WTC11 (cell line): Measurements from ENCODE around the gene RPS6KC1. TPM values are rescaled to one million over a fixed set of nuclear protein-coding genes. Genes with fewer than 3 reads are reported as not detected.

Experiments used
- ATAC-seq: fragments of 200-7000 bp; cut with Tn5 transposase; 2 replicates; pipeline ENCODE4 v1.10.0; 2021; ENCODE audit warnings: mild to moderate bottlenecking, moderate library complexity
- CTCF ChIA-PET: fragments of 300-600 bp; sonication (Branson Sonifier 250); formaldehyde crosslinking; loops from one replicate; lab custom pipeline; 2021; ENCODE audit warnings: antibody characterized with exemption; lab: Charles Lee
- POLR2A ChIA-PET: fragments of 350-600 bp; sonication (Branson Sonifier 250); formaldehyde crosslinking; loops from one replicate; lab custom pipeline; 2021; ENCODE audit warnings: antibody characterized with exemption; lab: Charles Lee
- DNase-seq: peaks from one replicate; pipeline ENCODE4 v3.0.0; 2021; ENCODE audit warnings: low spot score
- H3K27ac Mint-ChIP-seq: 2 replicates; pipeline ENCODE4 v1.8.0; 2021; ENCODE audit warnings: mixed read lengths
- H3K27me3 Mint-ChIP-seq: 2 replicates; pipeline ENCODE4 v1.8.0; 2021; ENCODE audit warnings: low read depth, mild to moderate bottlenecking, moderate library complexity, mixed read lengths
- H3K36me3 Mint-ChIP-seq: 2 replicates; pipeline ENCODE4 v1.8.0; 2021; ENCODE audit warnings: mixed read lengths
- H3K4me1 Mint-ChIP-seq: 2 replicates; pipeline ENCODE4 v1.8.0; 2022; ENCODE audit warnings: mixed read lengths
- H3K4me3 Mint-ChIP-seq: 2 replicates; pipeline ENCODE4 v1.8.0; 2021; ENCODE audit warnings: mild to moderate bottlenecking, moderate library complexity, mixed read lengths
- H3K9me3 Mint-ChIP-seq: 2 replicates; pipeline ENCODE4 v1.8.0; 2021; ENCODE audit warnings: mixed read lengths
- AFF4 ChIP-seq: sonication (generic); formaldehyde crosslinking; IDR thresholded peaks from 2 replicates; pipeline ENCODE4 v1.8.1; 2023; ENCODE audit warnings: mild to moderate bottlenecking, missing genetic modification reagents, borderline replicate concordance
- ATF6 ChIP-seq: sonication (generic); formaldehyde crosslinking; IDR thresholded peaks from 2 replicates; pipeline ENCODE4 v1.8.1; 2023; ENCODE audit warnings: mild to moderate bottlenecking, missing genetic modification reagents
- CBFB ChIP-seq: sonication (generic); formaldehyde crosslinking; IDR thresholded peaks from 2 replicates; pipeline ENCODE4 v1.8.1; 2022; ENCODE audit warnings: mild to moderate bottlenecking, low read depth, missing genetic modification reagents
- CDX4 ChIP-seq: fragments of 250-450 bp; sonication (Bioruptor Pico); IDR thresholded peaks from 2 replicates; pipeline ENCODE4 v1.9.0; 2021; ENCODE audit warnings: moderate library complexity, mild to moderate bottlenecking, inconsistent platforms, borderline replicate concordance
- CREB1 ChIP-seq: sonication (generic); formaldehyde crosslinking; IDR thresholded peaks from 2 replicates; pipeline ENCODE4 v1.8.0; 2023; ENCODE audit warnings: mild to moderate bottlenecking, missing genetic modification reagents
- E2F5 ChIP-seq: sonication (generic); formaldehyde crosslinking; IDR thresholded peaks from 2 replicates; pipeline ENCODE4 v1.8.1; 2022; ENCODE audit warnings: mild to moderate bottlenecking, moderate library complexity, missing genetic modification reagents
- EMX1 ChIP-seq: fragments of 250-450 bp; sonication (Bioruptor Pico); IDR thresholded peaks from 2 replicates; pipeline ENCODE4 v1.8.0; 2021; ENCODE audit warnings: mild to moderate bottlenecking
- ESRRA ChIP-seq: sonication (generic); formaldehyde crosslinking; IDR thresholded peaks from 2 replicates; pipeline ENCODE4 v1.8.1; 2022; ENCODE audit warnings: mild to moderate bottlenecking, missing genetic modification reagents, borderline replicate concordance
- FOXP4 ChIP-seq: sonication (generic); formaldehyde crosslinking; IDR thresholded peaks from 2 replicates; pipeline ENCODE4 v1.8.0; 2022; ENCODE audit warnings: mild to moderate bottlenecking, missing genetic modification reagents
- GTF2I ChIP-seq: fragments of 250-450 bp; sonication (Bioruptor Pico); conservative IDR thresholded peaks from 2 replicates; pipeline ENCODE4 v1.4.0; 2021; ENCODE audit warnings: mild to moderate bottlenecking
- IRF1 ChIP-seq: sonication (generic); formaldehyde crosslinking; IDR thresholded peaks from 2 replicates; pipeline ENCODE4 v1.8.0; 2023; ENCODE audit warnings: missing genetic modification reagents
- MAX ChIP-seq: sonication (generic); formaldehyde crosslinking; IDR thresholded peaks from 2 replicates; pipeline ENCODE4 v1.8.0; 2022; ENCODE audit warnings: mild to moderate bottlenecking, missing genetic modification reagents
- NFE2L1 ChIP-seq: sonication (generic); formaldehyde crosslinking; IDR thresholded peaks from 2 replicates; pipeline ENCODE4 v1.8.1; 2023; ENCODE audit warnings: missing genetic modification reagents
- PRRX2 ChIP-seq: fragments of 250-450 bp; sonication (Bioruptor Pico); IDR thresholded peaks from 2 replicates; pipeline ENCODE4 v1.8.0; 2021; ENCODE audit warnings: mild to moderate bottlenecking
- RELA ChIP-seq: sonication (generic); formaldehyde crosslinking; IDR thresholded peaks from 2 replicates; pipeline ENCODE4 v1.8.1; 2022; ENCODE audit warnings: missing genetic modification reagents, mild to moderate bottlenecking, borderline replicate concordance
- RORB ChIP-seq: fragments of 250-450 bp; sonication (Bioruptor Pico); IDR thresholded peaks from 2 replicates; pipeline ENCODE4 v1.9.0; 2021; ENCODE audit warnings: mild to moderate bottlenecking
- SP1 ChIP-seq: sonication (generic); formaldehyde crosslinking; conservative IDR thresholded peaks from 2 replicates; pipeline ENCODE4 v1.8.1; 2022; ENCODE audit warnings: missing genetic modification reagents
- TP53 ChIP-seq: sonication (generic); formaldehyde crosslinking; IDR thresholded peaks from 2 replicates; pipeline ENCODE4 v1.8.1; 2023; ENCODE audit warnings: mild to moderate bottlenecking, missing genetic modification reagents
- total RNA-seq: library from RNA; stranded (reverse); gene quantifications from 3 replicates; pipeline ENCODE4 v1.2.3, GENCODE V29; 2021
- TF ChIP-seq, protein P1 (sequence below): fragments of 250-450 bp; sonication (Bioruptor Pico); IDR thresholded peaks from 2 replicates; pipeline ENCODE4 v2.1.2; 2022; ENCODE audit warnings: mild to moderate bottlenecking, moderate library complexity
- TF ChIP-seq, protein P2 (sequence below): sonication (generic); formaldehyde crosslinking; IDR thresholded peaks from 2 replicates; pipeline ENCODE4 v1.8.1; 2022; ENCODE audit warnings: missing genetic modification reagents, borderline replicate concordance
- TF ChIP-seq, protein P3 (sequence below): sonication (generic); formaldehyde crosslinking; conservative IDR thresholded peaks from 2 replicates; pipeline ENCODE4 v1.8.1; 2023; ENCODE audit warnings: mild to moderate bottlenecking, low read depth, missing genetic modification reagents, moderate library complexity

RPS6KC1 gene
- total RNA-seq, 1 experiment from 2014 or later, result 17.4 TPM

GRCh38 chr1:213250446-213250845 lies 199.4 kb downstream of the RPS6KC1 start:
- Mint-ChIP-seq H3K4me1 (peaks cover 19% of the 10 kb centered on the region), H3K4me3 (no peak overlapping the region), H3K36me3 (no peaks in the 10 kb centered on the region), H3K9me3 (no peaks in the 10 kb centered on the region), H3K27me3 (no peaks in the 10 kb centered on the region), H3K27ac (no peak overlapping the region)
- ChIA-PET CTCF (no interaction called here), POLR2A (no interaction called here)
- ATAC-seq, result no peak
- no peak for DNase-seq
- TF ChIP-seq CDX4 (CRISPR knock-in tag) (no peak), CREB1 (no peak), TP53 (CRISPR knock-in tag) (no peak), MAX (no peak), SP1 (CRISPR knock-in tag) (no peak), GTF2I (no peak), AFF4 (no peak), EMX1 (CRISPR knock-in tag) (no peak), PRRX2 (no peak), ATF6 (no peak), CBFB (CRISPR knock-in tag) (no peak), ESRRA (CRISPR knock-in tag) (no peak), E2F5 (no peak), IRF1 (no peak)
- TF ChIP-seq, protein P1, sequence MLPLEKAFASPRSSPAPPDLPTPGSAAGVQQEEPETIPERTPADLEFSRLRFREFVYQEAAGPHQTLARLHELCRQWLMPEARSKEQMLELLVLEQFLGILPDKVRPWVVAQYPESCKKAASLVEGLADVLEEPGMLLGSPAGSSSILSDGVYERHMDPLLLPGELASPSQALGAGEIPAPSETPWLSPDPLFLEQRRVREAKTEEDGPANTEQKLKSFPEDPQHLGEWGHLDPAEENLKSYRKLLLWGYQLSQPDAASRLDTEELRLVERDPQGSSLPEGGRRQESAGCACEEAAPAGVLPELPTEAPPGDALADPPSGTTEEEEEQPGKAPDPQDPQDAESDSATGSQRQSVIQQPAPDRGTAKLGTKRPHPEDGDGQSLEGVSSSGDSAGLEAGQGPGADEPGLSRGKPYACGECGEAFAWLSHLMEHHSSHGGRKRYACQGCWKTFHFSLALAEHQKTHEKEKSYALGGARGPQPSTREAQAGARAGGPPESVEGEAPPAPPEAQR (CRISPR knock-in tag), result no peak

GRCh38 chr1:213251972-213252371 lies 200.9 kb downstream of the RPS6KC1 start:
- CTCF ChIA-PET, result no interaction called here
- ATAC-seq (no peak), DNase-seq (no peak)
- no peaks in the 10 kb centered on the region for H3K36me3 Mint-ChIP-seq
- POLR2A ChIA-PET, result no interaction called here
- no peak overlapping the region for H3K4me3 Mint-ChIP-seq
- no peaks in the 10 kb centered on the region for H3K27me3 Mint-ChIP-seq
- peaks cover 20% of the 10 kb centered on the region for H3K4me1 Mint-ChIP-seq
- no peaks in the 10 kb centered on the region for H3K9me3 Mint-ChIP-seq
- H3K27ac Mint-ChIP-seq, result no peak overlapping the region
- TF ChIP-seq RELA (CRISPR knock-in tag) (no peak), NFE2L1 (CRISPR knock-in tag) (no peak), FOXP4 (CRISPR knock-in tag) (no peak), RORB (CRISPR knock-in tag) (no peak)
- TF ChIP-seq, protein P2, sequence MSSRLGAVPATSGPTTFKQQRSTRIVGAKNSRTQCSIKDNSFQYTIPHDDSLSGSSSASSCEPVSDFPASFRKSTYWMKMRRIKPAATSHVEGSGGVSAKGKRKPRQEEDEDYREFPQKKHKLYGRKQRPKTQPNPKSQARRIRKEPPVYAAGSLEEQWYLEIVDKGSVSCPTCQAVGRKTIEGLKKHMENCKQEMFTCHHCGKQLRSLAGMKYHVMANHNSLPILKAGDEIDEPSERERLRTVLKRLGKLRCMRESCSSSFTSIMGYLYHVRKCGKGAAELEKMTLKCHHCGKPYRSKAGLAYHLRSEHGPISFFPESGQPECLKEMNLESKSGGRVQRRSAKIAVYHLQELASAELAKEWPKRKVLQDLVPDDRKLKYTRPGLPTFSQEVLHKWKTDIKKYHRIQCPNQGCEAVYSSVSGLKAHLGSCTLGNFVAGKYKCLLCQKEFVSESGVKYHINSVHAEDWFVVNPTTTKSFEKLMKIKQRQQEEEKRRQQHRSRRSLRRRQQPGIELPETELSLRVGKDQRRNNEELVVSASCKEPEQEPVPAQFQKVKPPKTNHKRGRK, result no peak
- TF ChIP-seq, protein P3, sequence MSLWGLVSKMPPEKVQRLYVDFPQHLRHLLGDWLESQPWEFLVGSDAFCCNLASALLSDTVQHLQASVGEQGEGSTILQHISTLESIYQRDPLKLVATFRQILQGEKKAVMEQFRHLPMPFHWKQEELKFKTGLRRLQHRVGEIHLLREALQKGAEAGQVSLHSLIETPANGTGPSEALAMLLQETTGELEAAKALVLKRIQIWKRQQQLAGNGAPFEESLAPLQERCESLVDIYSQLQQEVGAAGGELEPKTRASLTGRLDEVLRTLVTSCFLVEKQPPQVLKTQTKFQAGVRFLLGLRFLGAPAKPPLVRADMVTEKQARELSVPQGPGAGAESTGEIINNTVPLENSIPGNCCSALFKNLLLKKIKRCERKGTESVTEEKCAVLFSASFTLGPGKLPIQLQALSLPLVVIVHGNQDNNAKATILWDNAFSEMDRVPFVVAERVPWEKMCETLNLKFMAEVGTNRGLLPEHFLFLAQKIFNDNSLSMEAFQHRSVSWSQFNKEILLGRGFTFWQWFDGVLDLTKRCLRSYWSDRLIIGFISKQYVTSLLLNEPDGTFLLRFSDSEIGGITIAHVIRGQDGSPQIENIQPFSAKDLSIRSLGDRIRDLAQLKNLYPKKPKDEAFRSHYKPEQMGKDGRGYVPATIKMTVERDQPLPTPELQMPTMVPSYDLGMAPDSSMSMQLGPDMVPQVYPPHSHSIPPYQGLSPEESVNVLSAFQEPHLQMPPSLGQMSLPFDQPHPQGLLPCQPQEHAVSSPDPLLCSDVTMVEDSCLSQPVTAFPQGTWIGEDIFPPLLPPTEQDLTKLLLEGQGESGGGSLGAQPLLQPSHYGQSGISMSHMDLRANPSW, result no peak
